T follicular helper cell (primary cell): ENCODE results near the gene HSCB.
"Not testable (repeated sequence)": the region's sequence is repeated elsewhere in the genome, so short reads cannot be mapped to it uniquely, and the experiment has no call there.

ENCODE experiments used
- DNase-seq: peaks from one replicate; pipeline ENCODE4 v3.0.0-alpha.2; 2020; ENCODE audit warnings: low read depth
- total RNA-seq, 2 experiments: gene quantifications; one replicate each; lab custom pipeline; 2026; lab: John Stamatoyannopoulos, UW

The HSCB gene, protein sequence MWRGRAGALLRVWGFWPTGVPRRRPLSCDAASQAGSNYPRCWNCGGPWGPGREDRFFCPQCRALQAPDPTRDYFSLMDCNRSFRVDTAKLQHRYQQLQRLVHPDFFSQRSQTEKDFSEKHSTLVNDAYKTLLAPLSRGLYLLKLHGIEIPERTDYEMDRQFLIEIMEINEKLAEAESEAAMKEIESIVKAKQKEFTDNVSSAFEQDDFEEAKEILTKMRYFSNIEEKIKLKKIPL
- 6.7 to 11.3 reads per million in 2 experiments for total RNA-seq

DNA sequence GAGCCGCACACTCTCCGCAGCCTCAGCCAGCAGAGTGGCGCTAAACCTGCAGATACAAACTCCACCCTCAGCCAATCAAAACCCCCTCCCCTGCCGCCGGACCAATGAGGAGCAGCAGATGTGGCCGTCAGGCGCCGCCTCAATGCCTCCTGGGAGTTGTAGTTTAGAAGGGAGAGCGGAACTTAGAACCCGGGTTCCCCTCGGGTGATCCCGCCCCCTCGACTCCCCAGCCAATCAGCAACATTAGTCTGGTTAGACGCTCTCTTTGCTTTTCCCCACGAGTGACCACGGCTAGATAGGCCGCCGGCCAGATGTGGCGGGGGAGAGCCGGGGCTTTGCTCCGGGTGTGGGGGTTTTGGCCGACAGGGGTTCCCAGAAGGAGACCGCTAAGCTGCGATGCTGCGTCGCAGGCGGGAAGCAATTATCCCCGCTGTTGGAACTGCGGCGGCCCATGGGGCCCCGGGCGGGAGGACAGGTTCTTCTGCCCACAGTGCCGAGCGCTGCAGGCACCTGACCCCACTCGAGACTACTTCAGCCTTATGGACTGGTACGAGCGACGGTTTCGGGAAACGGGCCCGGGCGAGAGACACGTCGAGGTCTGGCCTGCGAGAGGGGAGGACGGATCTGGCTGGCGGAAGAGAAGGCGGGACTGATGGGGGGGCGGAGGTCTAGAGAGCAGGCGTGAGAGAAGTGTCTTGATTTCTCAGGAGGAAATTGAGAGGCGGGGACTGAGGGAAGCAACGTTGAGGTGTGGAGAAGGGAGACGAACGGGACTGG is at the start of gene HSCB, which contains the start of gene CHEK2:
TSS of gene HSCB (plus strand) at position 255 of the 777 bp plus-strand sequence. CDS start at position 312, 57 bp downstream.
TSS of gene CHEK2 (minus strand) at position 36 of the 777 bp plus-strand sequence. CDS start 7,099 bp downstream, outside the sequence.
- peak; percentile 94 for DNase-seq

DNA sequence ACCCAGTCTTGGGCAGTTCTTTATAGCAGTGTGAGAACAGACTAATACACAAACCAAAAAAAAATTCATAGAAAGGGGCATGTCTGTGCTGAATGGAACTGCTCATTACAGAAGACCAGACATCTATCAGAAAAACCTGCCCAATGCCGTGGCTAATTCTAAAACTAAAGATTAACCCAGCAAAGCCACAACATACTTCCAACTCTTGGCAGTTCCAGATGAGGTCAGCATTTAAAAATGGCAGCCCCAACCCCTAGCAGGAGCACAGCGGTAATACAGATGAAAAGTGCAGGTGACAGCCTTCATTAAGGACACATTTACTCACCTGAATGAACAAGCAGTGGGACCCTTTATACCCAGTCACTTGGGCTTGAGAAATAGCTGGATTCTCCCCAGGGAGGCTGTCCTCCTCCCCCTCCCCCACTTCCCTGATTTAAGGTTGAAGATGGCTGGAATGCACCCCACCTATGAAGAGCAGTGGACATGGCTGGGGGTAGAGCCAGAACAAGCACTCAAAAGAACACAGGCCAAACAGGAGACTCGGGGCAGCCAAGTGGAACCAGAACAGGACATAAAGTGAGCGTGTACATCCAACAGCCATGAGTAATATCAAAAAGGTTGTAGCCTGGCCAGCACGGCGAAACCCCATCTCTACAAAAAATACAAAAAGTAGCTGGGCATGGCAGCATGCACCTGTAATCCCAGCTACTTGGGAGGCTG is 48.6 kb upstream of the HSCB start:
- DNase-seq = not testable (repeated sequence)

DNA sequence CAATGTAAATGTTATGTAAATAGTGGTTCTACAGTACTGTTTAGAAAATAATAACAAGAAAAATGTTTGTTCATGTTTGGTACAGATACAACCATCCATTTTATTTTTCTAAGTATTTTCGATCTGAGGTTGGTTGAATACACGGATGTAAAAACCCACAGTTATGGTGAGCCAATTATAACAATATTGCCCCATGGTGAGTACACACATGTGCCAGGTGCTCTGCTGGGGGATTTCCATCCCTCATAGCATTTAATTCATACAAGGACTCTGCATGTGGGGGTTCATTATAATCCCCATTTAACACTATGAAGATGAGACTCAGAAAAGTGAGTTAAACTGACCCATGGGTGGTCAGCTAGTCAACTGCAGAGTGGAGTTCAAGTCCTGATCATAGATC is 38.9 kb upstream of the HSCB start:
- no peak for DNase-seq

DNA sequence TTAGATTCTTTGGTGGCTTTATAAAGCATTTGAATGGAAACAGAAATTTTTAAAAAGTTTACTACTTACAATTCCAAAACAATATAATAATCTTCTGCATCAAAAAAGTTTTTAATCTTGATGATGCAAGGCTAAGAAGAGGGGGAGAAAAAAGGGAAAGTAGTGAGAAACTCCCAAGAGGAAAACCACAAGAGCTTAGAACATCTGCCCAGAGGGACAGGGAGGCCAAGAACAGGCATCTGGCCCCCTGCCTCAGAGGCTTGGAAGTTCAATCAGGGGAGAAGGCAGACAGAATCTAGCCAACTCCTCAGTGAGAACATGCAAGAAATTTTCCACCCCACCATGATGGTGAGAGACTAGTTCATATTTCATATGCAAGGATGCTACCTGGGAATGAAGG is 38.4 kb upstream of the HSCB start:
- DNase-seq = no peak

DNA sequence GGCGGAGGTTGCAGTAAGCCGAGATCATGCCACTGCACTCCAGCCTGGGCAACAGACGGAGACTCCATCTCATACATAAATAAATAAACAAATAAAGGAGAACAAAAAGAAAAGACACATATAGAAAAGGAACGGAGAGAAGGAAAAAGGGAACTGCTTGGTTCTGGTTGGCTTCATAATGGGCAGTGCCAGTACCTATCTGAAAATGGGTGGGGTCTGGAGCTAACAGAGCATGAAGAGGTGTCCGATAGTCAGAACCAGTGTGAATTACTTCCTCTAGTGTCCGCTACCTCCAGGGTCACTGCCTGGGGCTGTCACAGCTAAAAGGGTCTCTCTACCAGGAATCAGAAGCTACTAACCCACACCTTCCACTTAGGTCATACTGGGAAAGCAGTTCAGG is 35.0 kb upstream of the HSCB start:
- no peak for DNase-seq

DNA sequence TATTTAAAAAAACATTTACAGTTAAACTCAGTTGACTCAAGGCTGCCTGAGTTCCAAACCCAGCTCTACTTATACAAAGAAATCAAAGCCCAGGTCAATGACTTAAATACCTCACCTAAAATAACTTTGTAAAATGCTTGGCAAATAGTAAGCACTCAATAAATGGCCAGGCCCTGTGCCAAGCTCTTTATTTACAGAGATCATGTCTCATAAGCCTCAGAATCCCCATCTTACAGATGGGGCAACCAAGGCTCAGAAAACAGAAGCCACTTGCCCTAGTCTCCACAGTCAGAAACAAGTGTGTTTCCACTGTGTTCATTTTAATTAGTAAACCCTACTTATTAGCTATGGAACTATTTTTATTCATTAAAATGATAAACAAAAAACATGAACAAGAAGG is 31.7 kb upstream of the HSCB start:
- no peak for DNase-seq

DNA sequence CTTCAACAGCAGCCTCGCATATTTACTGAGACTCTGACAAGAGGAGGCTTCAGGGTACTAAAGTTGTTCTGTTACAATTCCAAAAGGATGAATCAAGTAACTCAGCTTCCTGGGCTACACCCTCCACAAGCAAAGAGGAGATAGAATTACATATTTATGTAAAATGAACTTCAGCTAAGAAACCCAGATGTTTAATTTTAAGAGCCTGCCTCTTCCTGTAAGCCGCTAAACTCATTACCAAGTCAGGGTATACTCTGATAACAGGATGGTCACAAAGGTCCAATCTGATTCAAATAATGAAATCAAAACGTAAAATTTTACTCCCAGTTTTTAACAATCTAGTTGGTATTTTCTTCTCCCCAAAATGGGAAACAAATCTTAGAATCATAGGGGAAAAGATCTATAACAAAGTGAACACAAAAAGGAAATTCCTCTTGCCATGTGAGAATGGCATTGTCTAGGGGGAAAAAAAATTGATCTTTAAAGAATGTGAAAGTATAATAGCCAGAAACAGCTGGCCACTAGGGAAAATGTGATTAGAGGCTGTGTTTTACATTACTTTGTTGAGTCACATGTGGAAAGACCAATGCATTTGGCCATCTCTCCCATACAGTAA is 31.2 kb upstream of the HSCB start:
- DNase-seq = no peak

DNA sequence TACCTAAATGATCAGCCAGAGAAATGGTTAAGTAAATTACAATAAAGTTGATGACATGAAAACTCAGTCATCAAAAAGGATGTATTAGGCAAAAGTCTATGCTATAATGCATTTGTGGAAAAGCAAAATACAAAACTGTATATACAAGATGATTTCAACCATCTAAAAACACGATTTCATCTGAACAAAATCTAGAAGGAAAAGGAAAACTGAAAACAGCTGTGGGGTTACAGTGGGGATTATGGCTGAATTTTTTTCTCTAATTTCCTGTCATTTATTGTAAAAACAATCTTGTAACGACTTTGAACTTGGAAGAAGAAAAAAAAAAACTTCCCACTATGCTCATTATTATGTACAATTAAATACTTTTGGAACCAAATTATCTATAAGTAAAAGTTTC is 30.5 kb upstream of the HSCB start:
- DNase-seq = no peak

DNA sequence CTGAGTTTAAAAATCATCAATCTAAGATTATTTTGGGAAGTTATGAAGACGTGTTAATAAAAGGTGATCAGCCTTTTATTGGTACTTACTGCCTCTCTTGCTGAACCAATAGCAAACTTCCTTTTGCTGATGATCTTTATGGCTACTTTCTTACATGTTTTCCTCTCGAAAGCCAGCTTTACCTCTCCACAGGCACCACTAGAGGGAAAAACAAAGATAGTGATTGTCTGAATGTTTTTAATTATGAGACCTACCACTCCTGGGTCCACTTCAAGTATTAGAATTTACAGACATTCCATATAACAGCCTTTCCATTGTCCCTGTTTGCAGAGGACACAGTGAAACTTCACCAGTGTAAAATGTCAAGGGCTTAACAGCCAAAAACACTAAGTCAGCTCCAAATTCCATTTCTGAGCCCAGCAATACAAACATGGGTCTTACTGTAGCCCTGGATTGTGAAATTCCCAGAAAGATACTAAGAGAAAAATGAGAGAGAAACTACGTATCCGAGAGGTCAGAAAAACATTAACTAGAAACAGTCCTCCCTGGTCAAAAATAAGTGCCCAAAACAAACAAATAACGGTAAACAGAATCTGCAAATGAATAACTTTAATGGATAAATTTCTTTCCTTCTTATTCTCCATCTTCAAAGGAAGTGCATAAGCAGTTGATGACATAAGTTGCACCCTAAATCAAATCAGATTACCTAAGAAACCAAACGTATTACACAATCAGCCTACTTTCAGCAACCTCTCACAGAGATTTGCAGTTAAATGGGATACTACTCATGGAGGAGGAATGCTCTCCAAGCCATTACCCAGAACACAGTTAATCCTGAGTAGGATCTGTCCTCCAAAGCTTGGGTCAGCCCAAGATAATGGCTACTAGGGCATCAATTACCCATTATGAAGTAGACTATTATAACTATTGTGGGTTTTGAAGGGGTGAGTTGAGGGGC is 29.7 kb upstream of the HSCB start:
- DNase-seq = no peak

DNA sequence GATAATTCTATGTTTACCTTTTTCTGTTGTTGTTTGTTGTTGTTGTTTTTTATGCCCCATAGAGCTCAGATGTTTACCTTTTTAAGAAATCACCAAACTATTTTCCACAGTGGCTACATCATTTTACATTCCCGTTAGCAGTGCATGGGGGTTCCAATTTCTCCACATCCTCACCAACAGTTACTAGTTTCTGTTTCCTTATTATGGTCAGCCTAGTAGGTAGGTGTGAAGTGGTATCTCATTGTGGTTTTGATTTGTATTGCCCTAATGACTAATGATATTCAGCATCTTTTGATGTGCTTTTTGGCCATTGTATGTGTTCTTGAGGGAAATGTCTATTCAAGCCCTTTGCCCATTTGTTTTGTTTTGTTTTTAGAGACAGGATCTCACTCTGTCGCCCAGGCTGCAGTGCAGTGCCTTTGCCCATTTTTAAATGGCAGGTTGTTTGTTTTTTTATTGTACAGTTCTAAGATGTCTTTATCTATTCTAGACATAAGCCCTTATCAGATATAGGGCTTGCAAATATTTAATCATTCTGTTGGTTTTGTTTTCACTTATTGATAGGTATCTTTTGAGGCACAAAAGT is 27.7 kb upstream of the HSCB start:
- no peak for DNase-seq

DNA sequence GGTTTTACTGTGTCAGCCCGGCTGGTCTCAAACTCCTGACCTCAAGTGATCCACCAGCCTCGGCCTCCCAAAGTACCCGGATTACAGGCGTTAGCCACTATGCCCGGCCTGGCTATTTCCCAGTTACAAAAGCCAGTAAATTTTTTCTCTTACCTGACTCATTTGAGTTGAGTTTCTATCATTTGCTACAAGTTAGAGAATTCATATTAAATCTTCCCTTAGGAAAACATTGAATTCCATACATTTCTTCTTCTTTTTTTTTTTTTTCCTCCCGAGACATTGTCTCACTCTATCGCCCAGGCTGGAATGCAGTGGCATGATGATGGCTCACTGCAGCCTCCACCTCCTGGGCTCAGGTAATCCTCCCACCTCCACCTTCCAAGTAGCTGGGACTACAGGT is 26.2 kb upstream of the HSCB start:
- DNase-seq = no peak

DNA sequence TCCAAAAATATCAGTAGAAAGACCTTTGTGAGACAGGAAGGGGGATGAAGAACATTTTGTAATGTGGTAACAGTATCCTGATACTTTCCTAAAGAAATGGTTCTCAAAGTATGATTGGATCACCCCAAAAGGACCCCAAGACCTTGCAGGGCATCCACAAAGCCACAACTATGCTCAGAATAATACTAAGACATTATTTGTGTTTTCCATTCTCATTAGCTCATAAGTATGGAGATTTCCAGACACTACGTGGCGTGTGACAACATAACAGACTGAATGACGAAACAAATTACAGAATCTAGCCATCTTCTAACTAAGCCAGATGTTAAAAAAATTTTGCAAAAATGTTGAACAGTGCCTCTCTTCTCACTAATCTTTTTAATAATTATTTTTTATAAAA is 25.2 kb upstream of the HSCB start:
- no peak for DNase-seq

DNA sequence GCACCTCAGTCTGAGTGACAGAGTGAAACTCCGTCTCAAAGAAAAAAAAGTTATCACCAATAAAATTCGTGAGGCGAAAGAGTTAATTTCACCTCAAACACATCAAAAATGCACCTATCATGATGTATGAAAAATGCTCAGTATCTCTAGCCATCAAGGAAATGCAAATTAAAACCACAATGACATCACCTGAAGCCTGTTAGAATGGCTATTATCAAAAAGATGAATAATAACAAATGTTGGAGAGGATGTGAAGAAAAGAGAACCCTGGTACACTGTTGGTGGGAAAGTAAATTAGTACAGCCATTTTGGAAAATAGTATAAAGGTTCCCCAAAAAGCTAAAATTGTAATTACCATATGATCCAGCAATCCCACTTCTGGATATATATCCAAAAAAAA is 23.8 kb upstream of the HSCB start:
- no peak for DNase-seq

DNA sequence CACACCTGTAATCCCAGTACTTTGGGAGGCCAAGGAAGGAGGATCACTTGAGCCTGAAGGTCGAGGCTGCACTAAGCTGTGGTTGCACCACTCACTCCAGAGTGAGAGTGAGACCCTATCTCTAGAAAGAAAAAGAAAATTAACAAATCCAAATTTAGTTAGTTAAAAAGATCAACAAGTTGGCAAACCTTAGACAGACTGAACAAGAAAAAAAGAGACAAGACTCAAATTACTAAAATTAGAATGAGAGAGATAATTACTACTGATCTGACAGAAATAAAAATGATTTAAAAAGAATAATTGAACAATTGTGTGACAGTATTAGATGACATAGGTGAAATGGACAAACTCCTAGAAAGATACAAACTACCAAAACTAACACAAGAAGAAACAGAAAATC is 13.8 kb upstream of the HSCB start:
- DNase-seq = no peak

DNA sequence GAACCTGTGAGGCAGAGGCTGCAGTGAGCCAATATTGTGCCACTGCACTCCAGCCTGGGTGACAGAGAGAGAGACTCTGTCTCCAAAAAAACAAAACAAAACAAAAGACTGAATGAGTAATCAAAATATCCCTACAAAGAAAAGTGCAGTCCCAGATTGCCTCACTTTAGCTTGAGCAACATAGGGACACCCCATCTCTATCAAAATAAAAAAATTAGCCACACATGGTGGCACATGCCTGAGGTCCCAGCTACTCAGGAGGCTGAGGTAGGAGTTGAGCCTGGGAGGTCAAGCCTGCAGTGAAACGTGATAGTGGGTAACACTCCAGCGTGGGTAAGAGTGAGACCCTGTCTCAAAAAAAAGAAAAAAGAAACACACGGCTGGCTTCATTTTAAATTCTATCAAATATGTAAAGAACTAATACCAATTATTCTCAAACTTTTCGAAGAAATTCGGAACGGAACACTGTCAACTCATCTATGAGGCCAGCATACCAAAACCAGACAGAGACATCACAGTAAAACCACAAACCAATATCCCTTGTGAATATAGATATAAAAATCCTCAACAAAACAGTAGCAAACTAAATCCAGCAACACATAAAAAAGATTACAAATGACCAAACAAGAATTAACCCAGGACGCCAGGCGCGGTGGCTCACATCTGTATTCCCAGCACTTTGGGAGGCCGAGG is 13.1 kb upstream of the HSCB start:
- no peak for DNase-seq

DNA sequence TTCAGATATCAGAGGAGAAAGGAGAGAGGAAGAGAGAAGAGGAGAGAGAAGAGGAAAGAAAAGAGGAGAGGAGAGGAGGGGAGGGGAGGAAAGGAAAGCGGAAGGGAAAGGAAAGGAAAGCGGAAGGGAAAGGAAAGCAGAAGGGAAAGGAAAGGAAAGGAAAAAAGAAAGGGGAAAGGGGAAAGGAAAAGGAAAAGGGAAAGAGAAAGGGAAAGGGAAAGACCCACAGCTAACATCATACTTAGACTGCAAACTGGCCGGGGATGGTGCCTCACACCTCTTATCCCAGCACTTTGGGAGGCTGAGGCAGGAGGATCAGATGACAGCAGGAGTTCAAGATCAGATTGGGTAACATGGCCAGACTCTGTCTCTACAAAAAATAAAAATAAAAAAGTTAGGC is 11.7 kb upstream of the HSCB start:
- no peak for DNase-seq

DNA sequence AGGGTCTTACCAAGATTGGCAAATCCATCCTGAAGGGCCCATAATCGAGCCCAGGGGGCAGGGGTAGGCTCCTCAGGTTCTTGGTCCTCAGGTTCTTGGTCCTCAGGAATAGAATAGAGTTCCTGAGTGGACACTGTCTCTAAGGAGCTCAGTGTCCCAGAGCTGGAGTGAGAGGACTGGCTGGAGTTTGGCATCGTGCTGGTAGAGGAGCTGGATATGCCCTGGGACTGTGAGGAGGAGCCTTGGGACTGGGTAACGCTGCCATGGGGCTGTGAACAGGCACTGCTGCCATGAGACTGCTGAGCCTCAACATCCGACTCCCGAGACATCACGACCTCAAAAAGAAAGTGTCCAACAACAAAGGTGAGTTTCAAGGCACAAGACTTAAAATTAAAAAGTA is 7.4 kb upstream of the HSCB start:
- DNase-seq = no peak

DNA sequence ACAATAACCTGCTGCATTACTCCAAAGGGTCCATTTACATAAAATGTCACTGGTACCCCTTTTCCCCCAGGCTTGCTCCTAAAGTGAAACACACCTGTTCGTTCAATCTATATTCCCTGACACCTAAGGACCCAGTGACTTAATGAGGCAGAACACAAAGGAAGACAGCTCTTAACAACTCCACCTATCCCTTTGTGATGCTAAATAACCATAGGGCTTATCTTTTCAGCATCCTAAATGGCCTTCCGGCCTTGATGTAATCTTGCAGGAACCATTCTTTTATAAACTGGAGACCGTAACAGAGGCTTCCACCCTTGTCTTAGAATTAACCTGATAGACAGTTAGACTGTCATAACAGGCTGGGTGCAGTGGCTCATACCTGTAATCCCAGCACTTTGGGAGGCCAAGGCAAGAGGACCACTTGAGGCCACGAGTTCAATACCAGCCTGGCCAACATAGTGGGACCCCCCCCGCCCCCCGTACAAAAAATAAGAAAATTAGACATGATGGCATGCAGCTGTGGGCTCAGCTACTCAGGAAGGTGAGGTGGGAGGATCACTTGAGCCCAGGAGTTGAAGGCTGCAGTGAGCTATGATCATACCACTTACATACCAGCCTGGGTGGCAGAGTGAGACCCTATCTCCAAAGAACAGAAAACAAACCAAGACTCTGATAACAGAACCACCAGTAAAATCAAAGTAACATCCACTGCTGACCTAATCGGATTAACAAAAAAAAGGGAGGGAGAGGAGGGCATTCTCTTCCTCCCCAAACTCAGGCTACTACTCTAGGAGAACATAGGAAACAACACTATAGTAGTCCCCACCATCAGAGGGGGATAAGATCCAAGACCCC is 5.3 kb upstream of the HSCB start:
- DNase-seq = no peak

DNA sequence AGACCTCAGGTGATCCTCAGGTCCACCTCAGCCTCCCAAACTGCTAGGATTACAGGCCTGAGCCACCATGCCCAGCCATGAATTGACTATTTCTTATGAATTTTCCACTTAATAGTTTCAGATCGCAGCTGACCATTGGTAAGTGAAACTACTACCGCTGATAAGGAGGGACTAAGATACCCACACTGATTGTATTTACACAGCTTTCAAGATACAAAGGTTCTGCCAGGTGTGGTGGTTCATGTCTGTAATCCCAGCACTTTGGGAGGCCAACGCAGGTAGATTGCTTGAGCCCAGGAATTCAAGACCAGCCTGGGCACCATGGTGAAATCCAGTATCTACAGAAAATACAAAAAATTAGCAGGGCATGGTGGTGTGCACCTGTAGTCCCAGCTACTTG is 4.1 kb upstream of the HSCB start:
- no peak for DNase-seq
